Progenitor cell of endocrine pancreas (in vitro differentiated cells): ENCODE results near the gene CRYBA4. TPM values are rescaled to one million over a fixed set of nuclear protein-coding genes. Genes with fewer than 3 reads are reported as not detected.

ENCODE experiments used
- DNase-seq: peaks from one replicate; pipeline ENCODE4 v3.0.0; 2021; ENCODE audit warnings: low spot score; ENCODE audit not compliant: unreplicated experiment
- H3K27ac Mint-ChIP-seq: 2 replicates; pipeline ENCODE4 v1.8.0; 2021; ENCODE audit warnings: mild to moderate bottlenecking, moderate library complexity, mixed read lengths
- H3K27me3 Mint-ChIP-seq: 2 replicates; pipeline ENCODE4 v1.8.0; 2021; ENCODE audit warnings: mixed read lengths
- H3K36me3 Mint-ChIP-seq: 2 replicates; pipeline ENCODE4 v1.8.0; 2022; ENCODE audit warnings: mixed read lengths; ENCODE audit not compliant: insufficient read depth
- H3K4me1 Mint-ChIP-seq: 2 replicates; pipeline ENCODE4 v1.8.0; 2021; ENCODE audit warnings: low read depth, mixed read lengths
- H3K4me3 Mint-ChIP-seq: 2 replicates; pipeline ENCODE4 v1.8.0; 2021; ENCODE audit warnings: low read depth, mild to moderate bottlenecking, moderate library complexity, mixed read lengths
- H3K9me3 Mint-ChIP-seq: 2 replicates; pipeline ENCODE4 v1.8.0; 2021; ENCODE audit warnings: low read depth, mixed read lengths
- CTCF ChIP-seq: fragments of 200-600 bp; sonication (generic); IDR thresholded peaks from one replicate; pipeline ENCODE4 v1.5.0; 2021; ENCODE audit warnings: antibody characterized with exemption, mild to moderate bottlenecking; ENCODE audit not compliant: unreplicated experiment
- total RNA-seq: library from RNA; stranded (reverse); gene quantifications from 2 replicates; pipeline ENCODE4 v1.2.1, GENCODE V29; 2021

Gene CRYBA4
- total RNA-seq, 1 donor from 2014 or later, result not detected

DNA sequence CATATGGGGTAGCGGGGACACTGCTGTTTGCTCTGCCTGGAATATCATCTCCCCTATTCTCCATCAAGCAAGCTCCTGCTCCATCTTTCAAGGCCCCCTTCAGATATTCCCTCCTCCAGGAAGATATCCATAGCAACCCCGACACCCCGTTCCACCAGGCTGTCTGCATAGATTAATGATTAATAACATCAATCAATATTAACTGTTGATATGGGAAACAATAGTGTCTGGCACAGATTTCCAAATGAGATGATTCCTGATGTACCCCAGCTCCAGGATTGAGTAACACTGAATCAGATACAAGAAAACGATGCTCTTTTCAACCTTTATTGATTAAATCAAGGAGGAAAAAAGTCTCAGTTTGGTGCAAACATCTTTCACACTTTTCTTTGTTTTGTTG is 24.3 kb upstream of the CRYBA4 start:
- no peaks in the 10 kb centered on the region for H3K36me3 Mint-ChIP-seq
- no peak overlapping the region for H3K4me3 Mint-ChIP-seq
- DNase-seq, result no peak
- H3K4me1 Mint-ChIP-seq, result peaks cover 17% of the 10 kb centered on the region
- no peaks in the 10 kb centered on the region for H3K9me3 Mint-ChIP-seq
- peaks cover 8% of the 10 kb centered on the region for H3K27me3 Mint-ChIP-seq
- H3K27ac Mint-ChIP-seq, result peak overlapping the region; percentile 3
- TF ChIP-seq CTCF, result no peak

DNA sequence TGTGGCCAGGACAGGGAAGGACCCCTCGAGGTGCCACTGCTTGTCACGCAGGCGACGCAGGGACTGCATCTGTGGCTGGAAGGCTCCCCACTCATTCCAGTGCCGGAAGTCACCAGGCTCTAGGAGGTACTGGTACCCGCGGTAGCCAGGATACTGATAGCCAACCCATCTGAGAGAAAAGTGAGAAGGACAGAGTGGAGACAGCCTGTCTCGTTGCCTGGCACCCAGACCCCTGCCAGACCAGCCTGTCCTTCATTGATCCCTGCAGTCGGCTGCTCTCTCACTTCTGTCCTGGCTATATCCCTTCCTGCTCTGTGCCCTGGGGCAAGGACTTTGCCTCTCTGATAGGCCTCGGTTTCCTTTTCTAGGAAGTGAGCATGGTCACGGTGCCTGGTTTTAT is 22.3 kb upstream of the CRYBA4 start:
- Mint-ChIP-seq H3K36me3 (no peaks in the 10 kb centered on the region), H3K27me3 (peaks cover 7% of the 10 kb centered on the region), H3K4me3 (no peak overlapping the region), H3K4me1 (peaks cover 17% of the 10 kb centered on the region), H3K9me3 (no peaks in the 10 kb centered on the region), H3K27ac (no peak overlapping the region)
- DNase-seq, result no peak
- TF ChIP-seq CTCF, result no peak

DNA sequence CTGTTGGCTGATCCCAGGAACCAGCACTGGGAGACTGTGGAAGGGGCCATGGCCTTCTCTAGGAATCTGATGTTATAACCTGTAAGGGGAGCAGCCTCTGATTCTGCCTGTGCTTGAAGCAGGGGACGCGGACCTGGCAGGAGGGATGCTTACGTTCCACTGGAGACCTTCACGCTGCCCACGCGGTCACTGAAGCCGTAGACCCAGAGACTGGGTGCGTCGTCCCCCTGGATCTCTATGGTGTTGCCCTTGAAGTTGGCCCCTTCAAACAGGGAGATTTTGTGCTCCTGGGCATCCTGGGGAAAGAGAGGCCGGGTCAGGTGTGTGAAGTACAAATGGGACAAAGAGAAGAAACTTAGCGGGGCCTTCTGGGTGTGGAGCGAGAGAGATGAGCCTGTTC is 20.0 kb upstream of the CRYBA4 start:
- Mint-ChIP-seq H3K4me3 (no peak overlapping the region), H3K9me3 (no peaks in the 10 kb centered on the region), H3K27ac (no peak overlapping the region), H3K27me3 (peaks cover 7% of the 10 kb centered on the region), H3K36me3 (no peaks in the 10 kb centered on the region), H3K4me1 (peaks cover 14% of the 10 kb centered on the region)
- no peak for TF ChIP-seq CTCF
- no peak for DNase-seq

DNA sequence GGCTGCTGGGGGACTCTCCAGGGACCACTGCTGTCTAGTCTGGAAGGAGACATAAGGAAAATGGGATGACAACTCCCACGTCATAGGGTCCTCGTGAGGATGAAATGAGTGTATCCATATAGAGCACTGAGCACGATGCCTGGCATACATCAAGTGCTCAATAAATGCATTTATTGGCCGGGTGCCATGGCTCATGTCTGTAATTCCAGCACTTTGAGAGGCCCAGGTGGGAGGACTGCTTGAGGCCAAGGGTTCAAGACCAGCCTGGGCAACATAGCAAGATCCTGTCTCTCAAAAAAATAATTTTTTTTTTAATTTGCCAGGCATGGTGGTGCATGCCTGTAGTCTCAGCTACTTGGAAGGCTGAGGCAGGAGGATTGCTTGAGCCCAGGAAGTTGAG is 19.6 kb upstream of the CRYBA4 start:
- no peak overlapping the region for H3K4me3 Mint-ChIP-seq

GRCh38 chr22:26604368-26604767 is 17.4 kb upstream of the CRYBA4 start:
- Mint-ChIP-seq H3K4me1 (peaks cover 3% of the 10 kb centered on the region), H3K36me3 (no peaks in the 10 kb centered on the region), H3K27me3 (peaks cover 9% of the 10 kb centered on the region), H3K9me3 (no peaks in the 10 kb centered on the region), H3K27ac (no peak overlapping the region), H3K4me3 (no peak overlapping the region)
- DNase-seq, result no peak
- no peak for TF ChIP-seq CTCF

More for the DNA sequence above, 19.6 kb upstream of the CRYBA4 start:
- TF ChIP-seq CTCF, result no peak
- Mint-ChIP-seq H3K27me3 (peaks cover 7% of the 10 kb centered on the region), H3K4me1 (peaks cover 12% of the 10 kb centered on the region), H3K36me3 (no peaks in the 10 kb centered on the region), H3K9me3 (no peaks in the 10 kb centered on the region), H3K27ac (no peak overlapping the region)
- DNase-seq, result no peak
